NCI-H446 treated with DMSO at 0.1 percent for 48 hours (cell line): ENCODE results near the gene ARHGAP22.

Experiments used
- DNase-seq: peaks from one replicate; lab custom pipeline; 2025; lab: John Stamatoyannopoulos, UW

ARHGAP22 gene

GRCh38 chr10:48463318-48464003 is 141.4 kb downstream of the ARHGAP22 start:
- no peak for DNase-seq

- DNase-seq, result no peak
These were observed 142.3 kb downstream of the ARHGAP22 start for GRCh38 chr10:48462482-48463020.

GRCh38 chr10:48461623-48462481 is 143.0 kb downstream of the ARHGAP22 start:
- no peak for DNase-seq

DNA sequence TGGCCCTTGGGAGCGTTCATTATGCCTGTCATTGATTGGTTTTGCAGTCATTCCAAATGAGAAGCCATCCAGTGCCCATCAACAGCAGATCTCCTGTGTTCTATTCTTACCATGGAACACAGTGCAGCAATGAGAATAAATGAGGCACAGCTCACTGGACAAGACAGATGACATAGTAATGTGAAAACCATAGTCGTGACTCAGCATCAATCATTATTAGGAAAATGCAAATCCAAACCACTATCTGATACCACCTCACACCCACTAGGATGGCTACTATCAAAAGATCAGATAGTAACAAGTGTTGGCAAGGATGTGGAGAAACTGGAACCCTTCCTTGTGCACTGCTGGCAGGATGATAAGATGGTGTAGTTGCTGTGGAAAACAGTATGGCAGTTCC is 144.7 kb downstream of the ARHGAP22 start:
- DNase-seq, result no peak

- no peak for DNase-seq
These were observed 145.4 kb downstream of the ARHGAP22 start for GRCh38 chr10:48459270-48460150.

GRCh38 chr10:48458662-48459048 is 146.2 kb downstream of the ARHGAP22 start:
- DNase-seq, result no peak

DNA sequence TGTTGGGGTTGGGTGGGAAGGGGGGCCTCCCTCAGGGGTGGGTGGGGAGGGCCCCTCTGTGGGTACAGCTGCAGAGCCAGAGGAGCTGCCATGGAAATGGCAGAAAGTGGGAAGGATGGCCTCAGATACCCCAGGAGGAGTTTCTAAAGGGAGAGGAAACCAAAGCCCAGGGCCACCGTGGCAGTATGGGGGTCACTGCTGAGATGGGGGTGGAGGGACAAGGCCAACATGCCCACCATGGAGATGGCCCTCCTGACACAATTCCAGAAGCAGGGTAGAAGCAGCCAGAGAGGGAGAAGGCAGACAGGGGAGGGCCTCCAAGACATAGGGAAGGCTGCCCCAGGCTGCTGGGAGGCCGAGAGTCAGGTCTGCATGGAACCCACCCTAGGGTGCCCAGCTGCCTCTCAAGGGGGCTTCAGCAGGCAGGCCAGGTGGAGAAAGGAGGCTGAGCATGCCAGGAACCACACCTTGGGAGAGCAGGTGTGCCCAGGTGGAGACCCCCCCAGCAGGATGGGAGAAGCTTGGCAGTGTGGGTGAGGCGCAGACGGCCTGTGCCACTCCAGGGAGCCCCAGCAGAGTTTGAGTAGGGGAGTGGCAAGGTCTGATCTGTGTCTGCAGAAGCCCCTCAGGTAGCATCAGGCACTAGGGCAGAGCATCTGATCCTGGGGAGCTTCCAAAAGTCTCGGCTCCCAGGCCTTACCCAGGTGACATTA is 146.8 kb downstream of the ARHGAP22 start:
- DNase-seq, result no peak

DNA sequence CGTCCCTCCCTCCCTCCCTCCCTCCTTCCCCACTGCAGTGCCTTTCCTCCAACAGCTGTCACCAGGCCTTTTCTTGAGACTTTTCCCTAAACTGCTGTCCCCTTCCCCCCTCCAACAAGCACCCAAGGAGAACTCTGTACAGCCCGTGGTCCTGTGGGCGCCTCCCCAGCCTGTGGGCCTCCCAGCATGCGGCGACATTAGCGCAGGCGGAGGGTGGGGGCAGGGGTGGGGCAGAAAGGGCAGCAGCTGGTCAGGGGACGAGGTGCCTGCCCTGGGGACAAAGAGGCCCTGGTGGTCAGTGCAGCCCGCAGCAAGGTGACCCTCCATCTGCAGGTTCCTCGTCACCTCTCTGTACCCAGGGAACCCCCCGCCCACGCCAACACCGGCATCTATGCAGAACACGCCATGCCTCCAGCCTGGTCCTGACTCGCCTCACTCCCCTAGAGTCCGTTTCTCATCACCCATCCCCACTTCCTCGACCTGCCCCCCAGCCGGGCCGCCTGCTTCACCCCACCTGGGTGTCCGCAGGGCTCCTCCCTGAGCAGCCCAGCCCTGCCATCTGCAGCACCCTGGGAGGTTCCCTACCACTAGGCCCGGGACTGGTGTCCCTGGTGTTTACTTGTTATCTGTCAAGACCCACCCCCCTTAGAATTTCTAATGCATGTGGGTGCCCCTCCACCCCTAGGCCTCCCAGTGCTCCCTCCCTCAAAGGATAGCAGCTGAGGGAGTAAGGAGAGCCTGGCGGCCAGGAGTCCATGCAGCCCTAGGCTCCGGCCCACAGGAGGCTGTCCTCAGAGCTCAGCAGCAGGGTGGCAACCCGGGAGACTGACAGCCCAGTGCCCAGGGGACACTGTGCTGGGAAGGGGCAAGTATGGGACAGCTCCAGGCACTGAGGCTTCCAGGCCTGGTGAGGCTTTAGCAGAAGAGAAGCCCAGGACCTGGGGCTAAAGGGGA is 147.8 kb downstream of the ARHGAP22 start:
- DNase-seq, result no peak

GRCh38 chr10:48456361-48456804 is 148.5 kb downstream of the ARHGAP22 start:
- DNase-seq, result no peak

DNA sequence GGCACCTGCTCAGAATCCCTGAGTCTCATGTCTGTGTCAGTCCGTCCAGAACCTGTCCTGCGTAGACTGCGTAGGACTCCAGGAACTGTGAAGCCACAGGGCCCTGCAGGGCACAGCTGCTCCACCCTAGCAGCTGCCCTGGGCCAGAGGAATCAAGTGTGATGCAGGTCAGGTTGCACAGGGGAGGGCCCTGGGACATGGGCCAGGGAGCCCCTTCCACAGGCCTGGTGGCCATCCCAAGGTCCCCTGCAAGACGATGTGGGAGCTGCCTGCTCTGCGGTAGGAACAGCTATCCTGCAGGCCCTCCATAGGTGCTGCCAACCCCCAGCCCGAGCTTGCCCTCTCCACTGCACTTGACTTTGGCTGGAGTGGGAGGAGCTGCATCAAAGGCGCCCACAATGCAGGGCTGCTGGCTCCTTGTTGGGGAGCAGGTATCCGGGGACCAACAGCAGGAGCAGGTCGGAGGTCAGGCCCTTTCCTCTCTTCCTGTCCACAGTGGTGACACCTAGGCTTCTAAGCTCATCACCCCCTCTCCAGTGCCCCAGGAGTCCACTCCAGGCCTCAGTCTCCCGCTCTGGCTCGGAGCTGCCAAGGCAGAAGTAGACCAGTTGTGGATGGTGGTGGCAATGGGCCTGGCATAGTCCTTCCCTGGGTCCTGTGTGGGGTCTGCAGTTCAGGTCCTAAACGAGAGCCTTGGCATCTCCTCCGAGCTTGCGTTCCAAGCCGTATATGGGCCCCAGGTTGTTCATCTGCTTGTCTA is 149.3 kb downstream of the ARHGAP22 start:
- no peak for DNase-seq

DNA sequence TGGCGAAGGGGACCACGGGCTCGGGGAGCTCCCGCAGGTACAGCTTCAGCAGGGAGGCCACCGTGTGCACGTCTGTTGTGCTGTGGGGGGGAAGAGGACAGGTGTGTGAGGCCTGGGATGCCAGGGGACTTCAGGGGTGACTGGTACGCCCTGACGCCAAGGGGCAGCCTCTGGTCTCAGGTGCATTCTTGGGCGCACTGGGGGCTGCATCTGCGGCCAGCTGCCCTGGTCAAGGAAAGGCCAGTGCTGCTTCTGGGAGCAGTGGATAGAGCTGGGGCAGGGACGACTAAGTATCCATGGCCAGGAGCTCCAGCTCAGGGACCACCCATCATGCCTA is 149.8 kb downstream of the ARHGAP22 start:
- no peak for DNase-seq

DNA sequence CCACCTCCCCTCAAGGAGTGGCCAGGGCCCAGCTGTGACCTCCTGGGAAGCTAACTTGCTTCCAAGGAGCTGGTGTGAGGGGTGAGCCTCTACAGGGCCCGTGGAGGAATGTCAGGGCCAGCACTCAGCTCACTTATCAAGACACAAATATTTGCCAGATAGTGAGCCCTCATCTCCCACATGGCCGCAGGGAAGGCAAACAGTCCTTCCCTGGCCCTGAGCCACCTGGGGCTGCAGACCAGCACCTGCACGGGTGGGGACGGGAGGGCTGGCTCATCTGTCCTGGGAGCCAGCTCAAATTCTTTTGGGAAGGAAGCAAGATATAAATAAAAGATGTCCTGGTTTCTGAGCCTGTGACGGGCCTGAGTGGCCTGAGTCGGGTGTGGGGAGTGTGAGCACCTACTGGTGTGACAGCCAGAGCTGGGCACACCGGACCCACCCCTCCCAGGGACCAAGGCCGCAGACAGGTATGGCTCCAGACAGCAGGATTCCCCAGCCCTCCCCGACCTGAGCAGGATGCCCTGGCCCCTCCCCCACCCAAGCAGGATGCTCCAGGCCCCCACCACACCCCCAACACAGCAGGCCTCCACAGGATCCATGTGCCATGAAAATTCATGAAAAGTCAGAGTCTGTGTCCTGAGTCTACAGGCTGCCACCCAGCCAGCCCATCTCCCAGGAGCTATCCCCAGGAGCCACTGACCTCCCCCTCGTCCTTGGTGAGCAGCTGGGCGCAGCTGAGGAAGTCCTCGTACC is 150.4 kb downstream of the ARHGAP22 start:
- no peak for DNase-seq

- no peak for DNase-seq
These were observed 151.2 kb downstream of the ARHGAP22 start for GRCh38 chr10:48453451-48454301.

DNA sequence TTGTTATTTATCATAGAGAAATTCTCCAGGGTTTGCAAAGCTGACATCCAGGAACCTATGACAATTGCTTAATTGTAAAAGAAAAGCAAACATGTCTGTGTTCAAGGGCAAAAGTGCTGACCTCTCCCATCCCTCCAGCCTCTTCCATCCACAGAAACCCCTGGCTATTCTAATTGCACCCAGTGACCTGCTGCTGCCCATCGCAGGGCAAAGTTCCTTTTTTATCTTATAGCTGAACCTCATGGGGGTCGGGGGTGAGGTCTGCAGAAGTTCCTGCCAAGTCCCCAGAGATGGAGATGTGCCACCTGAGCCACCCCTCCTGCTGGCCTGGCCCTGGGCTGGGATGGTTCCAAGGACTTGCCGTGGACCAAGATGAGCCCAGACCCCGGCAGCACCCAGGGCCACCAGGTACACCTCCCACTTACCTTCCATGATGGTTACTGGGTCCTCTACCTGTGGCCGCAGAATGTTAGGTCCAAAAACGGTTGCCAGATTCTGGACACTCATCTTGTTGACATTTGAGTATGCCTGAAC is 151.9 kb downstream of the ARHGAP22 start:
- DNase-seq, result no peak

GRCh38 chr10:48451969-48452878 is 152.6 kb downstream of the ARHGAP22 start:
- DNase-seq, result no peak

GRCh38 chr10:48450741-48451466 is 154.0 kb downstream of the ARHGAP22 start:
- no peak for DNase-seq
